GM21717 (cell line): ENCODE results near the gene TERF2IP.
A peak's percentile ranks its signal among the peaks of the same experiment; 100 is the strongest.

Experiments
- ATAC-seq: cut with Tn5 transposase; IDR thresholded peaks from one replicate; pipeline ENCODE4 v1.9.1; 2021; ENCODE audit warnings: mild to moderate bottlenecking, moderate library complexity; ENCODE audit not compliant: unreplicated experiment

Gene TERF2IP

GRCh38 chr16:75647492-75648264 is at the start of gene TERF2IP, which contains the start of gene KARS1:
TERF2IP (plus strand) TSS chr16:75647773; CDS start chr16:75647883, 110 bp downstream.
KARS1 (minus strand) TSS chr16:75647665; CDS start chr16:75647639, 26 bp downstream.
- peak; percentile 88 for ATAC-seq

- ATAC-seq = no peak
Measured at GRCh38 chr16:75599452-75600277, 47.9 kb upstream of the TERF2IP start.

GRCh38 chr16:75603241-75603640 is 44.3 kb upstream of the TERF2IP start:
- no peak for ATAC-seq

- ATAC-seq = no peak
Measured at GRCh38 chr16:75606507-75606906, 41.1 kb upstream of the TERF2IP start.

- no peak for ATAC-seq
Measured at GRCh38 chr16:75614066-75614897, 33.3 kb upstream of the TERF2IP start.

- no peak for ATAC-seq
Measured at GRCh38 chr16:75615619-75616018, 32.0 kb upstream of the TERF2IP start.

GRCh38 chr16:75616521-75617010 is 31.0 kb upstream of the TERF2IP start:
- ATAC-seq = no peak

- ATAC-seq = no peak
Measured at GRCh38 chr16:75617121-75617520, 30.5 kb upstream of the TERF2IP start.

GRCh38 chr16:75618780-75619179 is 28.8 kb upstream of the TERF2IP start:
- no peak for ATAC-seq

GRCh38 chr16:75620326-75621169 is 27.0 kb upstream of the TERF2IP start:
- ATAC-seq = no peak

- no peak for ATAC-seq
Measured at GRCh38 chr16:75621170-75621477, 26.4 kb upstream of the TERF2IP start.

- peak; percentile 96 for ATAC-seq
Measured at GRCh38 chr16:75622761-75623605, 24.6 kb upstream of the TERF2IP start, which contains the start of gene ADAT1. ADAT1 (minus strand) TSS chr16:75623281; CDS start chr16:75620799, 2,482 bp downstream.

GRCh38 chr16:75624921-75625334 is 22.6 kb upstream of the TERF2IP start:
- ATAC-seq = no peak

- no peak for ATAC-seq
Measured at GRCh38 chr16:75626806-75627205, 20.8 kb upstream of the TERF2IP start.

GRCh38 chr16:75627851-75628250 is 19.7 kb upstream of the TERF2IP start:
- ATAC-seq = no peak

- no peak for ATAC-seq
Measured at GRCh38 chr16:75628351-75628750, 19.2 kb upstream of the TERF2IP start.

- no peak for ATAC-seq
Measured at GRCh38 chr16:75629132-75629531, 18.4 kb upstream of the TERF2IP start.

GRCh38 chr16:75630052-75630451 is 17.5 kb upstream of the TERF2IP start:
- ATAC-seq = no peak

- ATAC-seq = no peak
Measured at GRCh38 chr16:75632857-75633256, 14.7 kb upstream of the TERF2IP start.
